ENCODE measurements around the gene BRD1.

The BRD1 gene

DNA sequence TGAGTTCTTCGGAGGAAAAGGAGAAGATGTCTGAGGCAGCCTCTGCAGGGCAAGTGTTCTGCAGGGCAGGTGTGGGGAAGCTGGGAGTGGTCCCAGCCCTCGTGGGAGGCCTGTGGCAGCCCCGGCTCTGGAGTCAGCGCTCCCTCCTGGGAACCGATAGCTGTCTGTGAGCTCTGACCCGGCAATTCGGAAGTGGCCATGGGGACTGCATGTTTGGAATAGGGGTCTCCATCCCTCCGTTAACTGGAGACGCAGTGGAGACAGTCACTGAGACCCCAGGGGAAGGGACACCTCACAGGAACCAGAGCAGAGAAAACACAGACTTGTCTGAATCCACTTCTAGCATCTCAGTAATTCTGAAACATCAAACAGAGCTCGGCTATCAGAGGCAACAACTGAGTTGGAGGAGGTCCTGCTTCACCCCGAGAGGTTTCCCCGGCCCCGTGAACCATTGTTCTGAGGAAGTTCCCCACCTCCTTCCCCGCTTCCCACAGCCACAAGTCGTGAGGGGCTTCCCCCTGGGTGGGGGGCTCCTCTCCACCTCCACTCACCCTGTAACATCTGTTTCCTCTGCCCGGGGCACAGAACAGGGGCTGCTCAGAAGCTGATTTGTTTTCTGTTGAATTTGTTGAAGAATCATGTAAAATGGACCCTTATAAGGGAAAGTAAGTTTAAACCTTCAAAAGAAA lies 99.6 kb downstream of the BRD1 start:
- TF ChIP-seq NFIC (IDR thresholded peaks at IDR 0.05) (no peak), YY1 (IDR thresholded peaks at IDR 0.05; ENCODE audit: low read depth) (no peak), MAX (IDR thresholded peaks at IDR 0.05) (no peak), TEAD4 (IDR thresholded peaks at IDR 0.05) (no peak)

- TF ChIP-seq YY1 (IDR thresholded peaks at IDR 0.05; ENCODE audit: low read depth) (no peak), EP300 (IDR thresholded peaks at IDR 0.05; ENCODE audit: borderline replicate concordance) (no peak), EGR1 (IDR thresholded peaks at IDR 0.05) (no peak), CEBPB (IDR thresholded peaks at IDR 0.05) (no peak), NFIC (IDR thresholded peaks at IDR 0.05) (no peak), CREB1 (IDR thresholded peaks at IDR 0.05; ENCODE audit: low read depth) (no peak), MAX (IDR thresholded peaks at IDR 0.05) (no peak), TEAD4 (IDR thresholded peaks at IDR 0.05) (no peak), ZBTB7A (IDR thresholded peaks at IDR 0.05; ENCODE audit: low read depth) (no peak), FOXM1 (IDR thresholded peaks at IDR 0.05; ENCODE audit: borderline replicate concordance, low read depth) (no peak), RAD21 (IDR thresholded peaks at IDR 0.05; ENCODE audit: low read depth) (no peak), TCF12 (IDR thresholded peaks at IDR 0.05; ENCODE audit: low read depth) (no peak), TAF1 (IDR thresholded peaks at IDR 0.05; ENCODE audit: low read depth) (no peak)
- TF ChIP-seq, protein P1, sequence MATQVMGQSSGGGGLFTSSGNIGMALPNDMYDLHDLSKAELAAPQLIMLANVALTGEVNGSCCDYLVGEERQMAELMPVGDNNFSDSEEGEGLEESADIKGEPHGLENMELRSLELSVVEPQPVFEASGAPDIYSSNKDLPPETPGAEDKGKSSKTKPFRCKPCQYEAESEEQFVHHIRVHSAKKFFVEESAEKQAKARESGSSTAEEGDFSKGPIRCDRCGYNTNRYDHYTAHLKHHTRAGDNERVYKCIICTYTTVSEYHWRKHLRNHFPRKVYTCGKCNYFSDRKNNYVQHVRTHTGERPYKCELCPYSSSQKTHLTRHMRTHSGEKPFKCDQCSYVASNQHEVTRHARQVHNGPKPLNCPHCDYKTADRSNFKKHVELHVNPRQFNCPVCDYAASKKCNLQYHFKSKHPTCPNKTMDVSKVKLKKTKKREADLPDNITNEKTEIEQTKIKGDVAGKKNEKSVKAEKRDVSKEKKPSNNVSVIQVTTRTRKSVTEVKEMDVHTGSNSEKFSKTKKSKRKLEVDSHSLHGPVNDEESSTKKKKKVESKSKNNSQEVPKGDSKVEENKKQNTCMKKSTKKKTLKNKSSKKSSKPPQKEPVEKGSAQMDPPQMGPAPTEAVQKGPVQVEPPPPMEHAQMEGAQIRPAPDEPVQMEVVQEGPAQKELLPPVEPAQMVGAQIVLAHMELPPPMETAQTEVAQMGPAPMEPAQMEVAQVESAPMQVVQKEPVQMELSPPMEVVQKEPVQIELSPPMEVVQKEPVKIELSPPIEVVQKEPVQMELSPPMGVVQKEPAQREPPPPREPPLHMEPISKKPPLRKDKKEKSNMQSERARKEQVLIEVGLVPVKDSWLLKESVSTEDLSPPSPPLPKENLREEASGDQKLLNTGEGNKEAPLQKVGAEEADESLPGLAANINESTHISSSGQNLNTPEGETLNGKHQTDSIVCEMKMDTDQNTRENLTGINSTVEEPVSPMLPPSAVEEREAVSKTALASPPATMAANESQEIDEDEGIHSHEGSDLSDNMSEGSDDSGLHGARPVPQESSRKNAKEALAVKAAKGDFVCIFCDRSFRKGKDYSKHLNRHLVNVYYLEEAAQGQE (IDR thresholded peaks at IDR 0.05; ENCODE audit: low read depth) = no peak
- TF ChIP-seq, protein P2, sequence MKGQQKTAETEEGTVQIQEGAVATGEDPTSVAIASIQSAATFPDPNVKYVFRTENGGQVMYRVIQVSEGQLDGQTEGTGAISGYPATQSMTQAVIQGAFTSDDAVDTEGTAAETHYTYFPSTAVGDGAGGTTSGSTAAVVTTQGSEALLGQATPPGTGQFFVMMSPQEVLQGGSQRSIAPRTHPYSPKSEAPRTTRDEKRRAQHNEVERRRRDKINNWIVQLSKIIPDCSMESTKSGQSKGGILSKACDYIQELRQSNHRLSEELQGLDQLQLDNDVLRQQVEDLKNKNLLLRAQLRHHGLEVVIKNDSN (IDR thresholded peaks at IDR 0.05) = no peak
Observed at GRCh38 chr22:49727191-49727880, 100.3 kb downstream of the BRD1 start.

DNA sequence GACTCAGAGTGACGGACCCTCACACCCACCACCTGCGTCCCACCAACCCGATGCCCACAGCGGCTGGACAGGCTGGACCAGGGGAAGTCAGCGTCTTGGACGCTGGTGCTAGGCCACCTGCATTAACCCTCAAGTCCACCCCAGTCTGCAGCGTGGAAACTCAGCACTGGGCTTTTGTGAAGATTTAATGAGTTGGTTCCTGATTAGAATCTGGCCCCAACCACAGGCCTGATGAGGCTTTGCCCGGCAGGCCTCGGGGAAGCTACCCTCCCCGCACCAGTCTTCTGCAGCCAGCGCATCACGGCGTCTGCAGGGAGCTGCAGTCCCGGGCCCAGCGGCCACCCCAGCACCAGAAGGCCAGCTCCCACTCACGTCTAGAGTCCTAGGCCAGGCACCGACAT lies 101.0 kb downstream of the BRD1 start:
- no peak for TF ChIP-seq RAD21 (IDR thresholded peaks at IDR 0.05; ENCODE audit: low read depth)
- no peak for TF ChIP-seq CEBPB (IDR thresholded peaks at IDR 0.05)
- TF ChIP-seq FOXM1 (IDR thresholded peaks at IDR 0.05; ENCODE audit: borderline replicate concordance, low read depth) = no peak
- TF ChIP-seq TCF12 (IDR thresholded peaks at IDR 0.05; ENCODE audit: low read depth) = no peak
- TF ChIP-seq CREB1 (IDR thresholded peaks at IDR 0.05; ENCODE audit: low read depth) = no peak
- no peak for TF ChIP-seq TAF1 (IDR thresholded peaks at IDR 0.05; ENCODE audit: low read depth)
- no peak for TF ChIP-seq ZBTB7A (IDR thresholded peaks at IDR 0.05; ENCODE audit: low read depth)

DNA sequence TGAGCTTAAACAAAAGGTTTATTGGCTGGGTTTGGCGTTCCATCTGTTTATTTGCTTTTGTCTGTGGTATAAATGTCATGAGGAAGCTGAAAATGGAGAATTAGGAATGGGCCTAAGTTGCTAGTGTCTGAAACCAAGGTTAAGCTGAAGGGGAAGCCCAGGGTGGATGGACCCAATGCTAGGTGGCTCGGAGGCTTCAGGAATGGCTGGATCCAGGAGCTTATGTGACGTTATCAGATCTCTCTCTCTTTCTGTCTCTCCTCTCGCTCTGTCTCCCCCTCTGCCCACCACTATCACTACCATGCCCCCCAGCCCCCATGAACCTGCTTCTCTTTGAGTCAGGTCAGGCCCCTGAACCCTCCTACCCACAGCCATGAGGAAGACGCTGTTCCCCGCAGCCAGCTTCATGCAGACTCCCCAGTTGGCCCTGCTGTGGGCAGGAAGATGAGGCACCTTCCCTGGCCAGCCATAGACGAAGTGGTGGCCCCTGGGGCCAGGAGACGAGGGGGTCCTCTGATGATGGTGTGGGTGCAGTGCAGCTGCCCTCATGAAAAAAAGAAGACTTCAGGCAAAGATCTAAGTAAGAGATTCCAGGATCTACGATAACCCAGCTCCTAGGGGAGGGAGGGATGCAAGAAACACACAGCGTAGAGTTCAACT lies 101.5 kb downstream of the BRD1 start:
- TF ChIP-seq, protein P1 (IDR thresholded peaks at IDR 0.05; ENCODE audit: low read depth) = no peak
- TF ChIP-seq, protein P2 (IDR thresholded peaks at IDR 0.05) = no peak
- no peak for TF ChIP-seq TEAD4 (IDR thresholded peaks at IDR 0.05)
- no peak for TF ChIP-seq TAF1 (IDR thresholded peaks at IDR 0.05; ENCODE audit: low read depth)
- no peak for TF ChIP-seq EP300 (IDR thresholded peaks at IDR 0.05; ENCODE audit: borderline replicate concordance)
- no peak for TF ChIP-seq YY1 (IDR thresholded peaks at IDR 0.05; ENCODE audit: low read depth)
- no peak for TF ChIP-seq EGR1 (IDR thresholded peaks at IDR 0.05)
- no peak for TF ChIP-seq RAD21 (IDR thresholded peaks at IDR 0.05; ENCODE audit: low read depth)
- no peak for TF ChIP-seq FOXM1 (IDR thresholded peaks at IDR 0.05; ENCODE audit: borderline replicate concordance, low read depth)

- TF ChIP-seq FOXM1 (IDR thresholded peaks at IDR 0.05; ENCODE audit: borderline replicate concordance, low read depth) (no peak), EP300 (IDR thresholded peaks at IDR 0.05; ENCODE audit: borderline replicate concordance) (no peak), MAX (IDR thresholded peaks at IDR 0.05) (no peak), CREB1 (IDR thresholded peaks at IDR 0.05; ENCODE audit: low read depth) (no peak), TAF1 (IDR thresholded peaks at IDR 0.05; ENCODE audit: low read depth) (no peak), TCF12 (IDR thresholded peaks at IDR 0.05; ENCODE audit: low read depth) (no peak), NFIC (IDR thresholded peaks at IDR 0.05) (no peak), CEBPB (IDR thresholded peaks at IDR 0.05) (no peak), RAD21 (IDR thresholded peaks at IDR 0.05; ENCODE audit: low read depth) (no peak), YY1 (IDR thresholded peaks at IDR 0.05; ENCODE audit: low read depth) (no peak), TEAD4 (IDR thresholded peaks at IDR 0.05) (no peak), EGR1 (IDR thresholded peaks at IDR 0.05) (no peak), ZBTB7A (IDR thresholded peaks at IDR 0.05; ENCODE audit: low read depth) (no peak)
- TF ChIP-seq, protein P2 (IDR thresholded peaks at IDR 0.05) = no peak
- TF ChIP-seq, protein P1 (IDR thresholded peaks at IDR 0.05; ENCODE audit: low read depth) = no peak
Observed at GRCh38 chr22:49725516-49725915, 102.2 kb downstream of the BRD1 start.
